Kidney (tissue), 14 donors: ENCODE measurements around the gene PML. TPM values are rescaled to one million over a fixed set of nuclear protein-coding genes. Genes with fewer than 3 reads are reported as not detected.
"Not testable (repeated sequence)": the region's sequence is repeated elsewhere in the genome, so short reads cannot be mapped to it uniquely, and the experiment has no call there.

Experiments
- DNase-seq, 5 donors: peaks; one replicate each; pipeline ENCODE4 v3.0.0-alpha.2; 2013 to 2020
- FAIRE-seq: peaks from 2 replicates; lab custom pipeline; 2012; peaks lifted over from hg19 to GRCh38; lab: Jason Lieb, UNC
- H3K27ac ChIP-seq, 2 donors: one replicate each; pipeline ENCODE4 v1.7.0; 2013; ENCODE audit warnings: low read depth in 2 of 2, low read length in 2 of 2, inconsistent platforms in 1 of 2
- H3K27me3 ChIP-seq: one replicate; pipeline ENCODE4 v1.7.1; 2013; ENCODE audit warnings: low read length, inconsistent platforms; ENCODE audit not compliant: control insufficient read depth, insufficient read depth
- H3K36me3 ChIP-seq, 3 donors: one replicate each; pipeline versions ENCODE4 v1.7.0 to v1.7.1; 2013; ENCODE audit warnings: low read length in 3 of 3, control low read depth in 1 of 3, inconsistent platforms in 1 of 3; ENCODE audit not compliant: insufficient read depth in 3 of 3, control insufficient read depth in 2 of 3
- H3K4me1 ChIP-seq, 3 donors: one replicate each; pipeline versions ENCODE4 v1.7.0 to v1.7.1; 2013; ENCODE audit warnings: low read length in 3 of 3, inconsistent platforms in 1 of 3, low read depth in 1 of 3; ENCODE audit not compliant: control insufficient read depth in 2 of 3, insufficient read depth in 2 of 3
- H3K4me3 ChIP-seq, 3 donors: one replicate each; pipeline versions ENCODE4 v1.7.0 to v1.8.1; 2013; ENCODE audit warnings: low read length in 3 of 3, control low read depth in 1 of 3, inconsistent platforms in 1 of 3
- H3K9ac ChIP-seq, 3 donors: one replicate each; pipeline versions ENCODE4 v1.7.0 to v1.7.1; 2013; ENCODE audit warnings: low read length in 3 of 3, control low read depth in 1 of 3, inconsistent platforms in 1 of 3
- H3K9me3 ChIP-seq, 3 donors: one replicate each; pipeline versions ENCODE4 v1.7.0 to v1.7.1; 2013; ENCODE audit warnings: low read length in 3 of 3, control low read depth in 1 of 3, inconsistent platforms in 1 of 3; ENCODE audit not compliant: control insufficient read depth in 2 of 3, insufficient read depth in 1 of 3
- CTCF ChIP-seq: IDR thresholded peaks from 3 replicates; pipeline ENCODE4 v1.5.1; 2012; ENCODE audit warnings: mild to moderate bottlenecking, moderate library complexity, borderline replicate concordance; ENCODE audit not compliant: insufficient read depth; ENCODE audit errors: extremely low read depth
- intact Hi-C: fragments of 100-400 bp; cut with DNase I; formaldehyde crosslinking; loops from one replicate; pipeline ENCODE4 v1.11.1; 2022
- polyA plus RNA-seq: library from polyadenylated mRNA; stranded (reverse); fragments of 350-450 nt; fragmentation: Illumina TruSeq; extraction: RNeasy Lipid Tissue Mini Kit (QIAGEN cat#74804); gene quantifications from one replicate; pipeline ENCODE4 v1.2.3, GENCODE V29; 2014; ENCODE audit warnings: low read depth, low replicate concordance; ENCODE audit not compliant: insufficient read depth
- total RNA-seq: library from RNA; stranded (reverse); fragmentation: NEBNext Ultra II Directional; extraction: Animal tissue kit (Norgen Biotek cat#: 25700); gene quantifications from one replicate; pipeline ENCODE4 v1.2.1, GENCODE V29; 2021
- donor health status: control.
- donor health status: control.
- donor health status: control.
- donor health status: control.
- donor health status: control.
- donor health status: DM: yes; HTN: yes; CAD: no.
- donor health status: Normal renal cell carcinoma (clear cell type).

PML gene
- total and polyA plus RNA-seq, 2 donors from 2014 or later: 19.6 to 82.9 TPM

GRCh38 chr15:73972984-73973682 lies 21.4 kb upstream of the PML start:
- FAIRE-seq (no peak), DNase-seq (peak; percentile 90 to 95 (median 91))
- no peak overlapping the region for H3K4me3 ChIP-seq
- no peaks in the 10 kb centered on the region for H3K27me3 ChIP-seq
- H3K36me3 ChIP-seq: no peaks in the 10 kb centered on the region
- peaks cover 0 to 4% (median 4%) of the 10 kb centered on the region in 3 donors for H3K4me1 ChIP-seq
- no peaks in the 10 kb centered on the region for H3K9me3 ChIP-seq
- no peak overlapping the region for H3K9ac ChIP-seq
- peak; percentile 95 for TF ChIP-seq CTCF
- H3K27ac ChIP-seq: no peak overlapping the region
- intact Hi-C loops: loop anchor here (5.0 kb wide), 1 partner anchor 349 kb away; no protein-coding TSS in a partner anchor

- H3K4me3 ChIP-seq, H3K27me3 ChIP-seq, H3K36me3 ChIP-seq, H3K27ac ChIP-seq, H3K4me1 ChIP-seq, H3K9me3 ChIP-seq, H3K9ac ChIP-seq, FAIRE-seq: not testable (repeated sequence)
- peak in 2 of 5 donors; percentile 41 to 75 for DNase-seq
- intact Hi-C loops: loop anchor here (5.0 kb wide), 1 partner anchor 349 kb away; no protein-coding TSS in a partner anchor
Measured at GRCh38 chr15:73973683-73974200, 20.8 kb upstream of the PML start.

DNA sequence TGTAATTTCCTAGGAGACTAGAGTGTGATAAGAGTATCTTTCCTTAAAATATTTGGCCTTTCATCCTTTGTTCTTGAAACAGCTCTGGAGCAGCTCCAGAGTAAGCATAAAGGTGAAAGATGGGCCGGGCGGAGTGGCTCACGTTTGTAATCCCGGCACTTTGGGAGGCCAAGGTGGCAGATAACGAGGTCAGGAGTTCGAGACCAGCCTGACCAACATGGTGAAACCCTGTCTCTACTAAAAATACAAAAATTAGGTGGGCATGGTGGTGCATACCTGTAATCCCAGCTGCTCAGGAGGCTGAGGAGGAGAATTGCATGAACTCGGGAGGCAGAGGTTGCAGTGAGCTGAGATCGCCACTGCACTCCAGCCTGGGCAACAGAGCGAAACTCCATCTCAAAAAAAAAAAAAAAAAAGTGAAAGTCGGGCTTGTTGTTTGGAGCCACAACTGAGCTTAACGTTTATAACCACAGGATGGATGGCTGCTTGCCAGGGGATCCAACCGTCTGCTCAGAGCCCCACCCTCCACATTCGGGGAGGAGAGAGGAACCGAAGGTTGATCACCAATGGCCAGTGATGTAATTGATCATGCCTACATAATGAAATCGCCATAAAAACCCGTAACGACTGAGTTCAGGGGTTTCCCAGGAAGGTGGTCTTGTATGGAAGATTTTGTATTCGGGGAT lies 18.9 kb upstream of the PML start:
- H3K4me3 ChIP-seq, intact Hi-C loops, H3K4me1 ChIP-seq, H3K9ac ChIP-seq, H3K27ac ChIP-seq, H3K36me3 ChIP-seq, FAIRE-seq, H3K9me3 ChIP-seq, H3K27me3 ChIP-seq: not testable (repeated sequence)
- peak in 2 of 5 donors; percentile 37 to 43 for DNase-seq

- Histone ChIP-seq H3K27me3 (no peaks in the 10 kb centered on the region), H3K4me1 (peaks cover 0 to 22% (median 7%) of the 10 kb centered on the region in 3 donors), H3K27ac (no peak overlapping the region), H3K36me3 (no peaks in the 10 kb centered on the region), H3K9ac (no peak overlapping the region), H3K9me3 (no peaks in the 10 kb centered on the region), H3K4me3 (no peak overlapping the region)
- FAIRE-seq (no peak), DNase-seq (no peak)
- TF ChIP-seq CTCF: no peak
- intact Hi-C loops: no loop called here
Measured at GRCh38 chr15:73978896-73979295, 15.6 kb upstream of the PML start.
